GM19193 (cell line): ENCODE measurements around the gene RABEP1.

Source experiments
- POLR2A ChIP-seq: IDR thresholded peaks from 4 replicates; pipeline ENCODE4 v1.6.1; 2011; ENCODE audit not compliant: insufficient read depth, insufficient read length; ENCODE audit errors: extremely low read depth

Gene RABEP1

GRCh38 chr17:5422505-5422904 is 140.4 kb downstream of the RABEP1 start:
- no peak for TF ChIP-seq POLR2A

GRCh38 chr17:5424909-5425308 is 142.8 kb downstream of the RABEP1 start:
- TF ChIP-seq POLR2A = no peak

- no peak for TF ChIP-seq POLR2A
Observed at GRCh38 chr17:5425826-5426225, 143.7 kb downstream of the RABEP1 start.

GRCh38 chr17:5429191-5429887 is 147.3 kb downstream of the RABEP1 start:
- no peak for TF ChIP-seq POLR2A

GRCh38 chr17:5430413-5430999 is 148.4 kb downstream of the RABEP1 start:
- no peak for TF ChIP-seq POLR2A

- TF ChIP-seq POLR2A = no peak
Observed at GRCh38 chr17:5431949-5432556, 150.0 kb downstream of the RABEP1 start.

GRCh38 chr17:5434984-5435383 is 152.9 kb downstream of the RABEP1 start:
- no peak for TF ChIP-seq POLR2A
